HepG2 (cell line): ENCODE results near the gene TMEM167B. TPM values are rescaled to one million over a fixed set of nuclear protein-coding genes. Genes with fewer than 3 reads are reported as not detected.

Experiments used
- ATAC-seq: fragments of 200-7000 bp; cut with Tn5 transposase; 3 replicates; pipeline ENCODE4 v1.9.1; 2020; ENCODE audit warnings: mild to moderate bottlenecking, moderate library complexity
- BruUV-seq: library from RNA; stranded (reverse); fragments of 400-500 nt; replicated peaks from 2 replicates; lab custom pipeline; 2021; lab: Mats Ljungman, UMichigan
- CTCF ChIA-PET: fragments of 300-600 bp; formaldehyde crosslinking; extraction: SDS; loops from one replicate; lab custom pipeline; 2021; ENCODE audit warnings: low total read pairs, inconsistent platforms, low intra/inter-chr PET ratio; lab: Yijun Ruan, JAX
- POLR2A ChIA-PET: fragments of 350-600 bp; sonication (Branson Sonifier 250); formaldehyde crosslinking; loops from one replicate; lab custom pipeline; 2020; ENCODE audit warnings: antibody characterized with exemption, inconsistent platforms; lab: Yijun Ruan, JAX
- DNase-seq: peaks from one replicate; pipeline ENCODE4 v3.0.0-alpha.2; 2015; ENCODE audit warnings: low spot score
- FAIRE-seq: peaks from 3 replicates; lab custom pipeline; 2011; peaks lifted over from hg19 to GRCh38; lab: Jason Lieb, UNC
- H2AFZ ChIP-seq: one replicate; pipeline ENCODE4 v1.6.1; 2011; ENCODE audit warnings: low read length, inconsistent platforms
- H3K27ac ChIP-seq: fragments of 300-600 bp; 3 replicates; pipeline ENCODE4 v1.8.0; 2011; ENCODE audit warnings: mixed run types, mild to moderate bottlenecking, mixed read lengths, low read length, inconsistent platforms; ENCODE audit not compliant: insufficient read depth; ENCODE audit errors: extremely low read length
- H3K27me3 ChIP-seq, 2 experiments: fragments of 200-600 bp in 1 of 2; 2 replicates in 1 of 2; 3 replicates in 1 of 2; pipeline versions ENCODE4 v1.6.0 to v1.8.0; 2011; ENCODE audit warnings: low read length in 2 of 2, mild to moderate bottlenecking in 2 of 2, moderate library complexity in 2 of 2, inconsistent platforms in 1 of 2; ENCODE audit not compliant: insufficient read depth in 2 of 2, control insufficient read depth in 1 of 2
- H3K36me3 ChIP-seq, 2 experiments: fragments of 200-600 bp in 1 of 2; replicated peaks in 1 of 2; 2 replicates in 1 of 2; 3 replicates in 1 of 2; pipeline versions ENCODE4 v1.5.1 to v1.8.0; 2011; ENCODE audit warnings: low read length in 2 of 2, inconsistent platforms in 1 of 2; ENCODE audit not compliant: insufficient read depth in 2 of 2, control insufficient read depth in 1 of 2
- H3K4me1 ChIP-seq: 2 replicates; pipeline ENCODE4 v1.5.1; 2012; ENCODE audit warnings: low read length, inconsistent platforms; ENCODE audit not compliant: insufficient read depth
- H3K4me2 ChIP-seq: 2 replicates; pipeline ENCODE4 v1.6.0; 2011; ENCODE audit warnings: low read depth, low read length, inconsistent platforms
- H3K4me3 ChIP-seq, 3 experiments: fragments of 200-600 bp in 1 of 3; sonication (generic), shearing (Covaris generic) in 1 of 3; replicated peaks in 1 of 3; 2 replicates each; pipeline ENCODE4 v1.5.1; 2011 to 2016; ENCODE audit warnings: low read length in 3 of 3, inconsistent platforms in 2 of 3, low read depth in 2 of 3, mild to moderate bottlenecking in 2 of 3, control low read depth in 1 of 3, mixed read lengths in 1 of 3; ENCODE audit not compliant: insufficient read depth in 1 of 3
- H3K79me2 ChIP-seq: one replicate; pipeline ENCODE4 v1.6.1; 2011; ENCODE audit warnings: low read length, inconsistent platforms; ENCODE audit not compliant: insufficient read depth
- H3K9ac ChIP-seq: 2 replicates; pipeline ENCODE4 v1.6.0; 2011; ENCODE audit warnings: mild to moderate bottlenecking, low read depth, low read length, inconsistent platforms; ENCODE audit not compliant: insufficient read depth
- H3K9me3 ChIP-seq: 2 replicates; pipeline ENCODE4 v1.5.1; 2012; ENCODE audit warnings: mild to moderate bottlenecking, low read length
- H4K20me1 ChIP-seq: 2 replicates; pipeline ENCODE4 v1.6.0; 2011; ENCODE audit warnings: inconsistent platforms, mild to moderate bottlenecking, low read length, moderate library complexity; ENCODE audit not compliant: insufficient read depth
- HES4 ChIP-seq: sonication (generic); formaldehyde crosslinking; IDR thresholded peaks from 2 replicates; pipeline ENCODE4 v1.9.0; 2021; ENCODE audit warnings: mild to moderate bottlenecking, missing genetic modification reagents, borderline replicate concordance
- HNRNPH1 ChIP-seq: fragments of 200-400 bp; formaldehyde crosslinking; optimal IDR thresholded peaks from 2 replicates; pipeline ENCODE3; 2017; ENCODE audit warnings: mild to moderate bottlenecking, low read depth, low read length
- HNRNPUL1 ChIP-seq: fragments of 200-400 bp; formaldehyde crosslinking; IDR thresholded peaks from 2 replicates; pipeline ENCODE4 v1.6.1; 2017; ENCODE audit warnings: low read depth, mild to moderate bottlenecking, low read length, moderate library complexity
- JDP2 ChIP-seq: sonication (generic); formaldehyde crosslinking; IDR thresholded peaks from 2 replicates; pipeline ENCODE4 v1.8.1; 2022; ENCODE audit warnings: missing genetic modification reagents, borderline replicate concordance
- NFKB2 ChIP-seq: sonication (generic); formaldehyde crosslinking; IDR thresholded peaks from 2 replicates; pipeline ENCODE4 v1.4.0; 2020; ENCODE audit warnings: missing genetic modification reagents, borderline replicate concordance
- TCF12 ChIP-seq, 2 experiments: fragments of 450-650 bp in 1 of 2; sonication (generic) in 1 of 2; formaldehyde crosslinking in 1 of 2; IDR thresholded peaks; 2 replicates each; pipeline versions ENCODE4 v1.6.1 to v1.8.0; 2017 to 2022; ENCODE audit warnings: antibody characterized with exemption in 1 of 2, mild to moderate bottlenecking in 1 of 2, missing genetic modification reagents in 1 of 2, moderate library complexity in 1 of 2
- ZNF124 ChIP-seq: sonication (generic); formaldehyde crosslinking; IDR thresholded peaks from 2 replicates; pipeline ENCODE4 v1.4.0; 2020; ENCODE audit warnings: missing genetic modification reagents
- ZNF224 ChIP-seq: sonication (generic); formaldehyde crosslinking; IDR thresholded peaks from 2 replicates; pipeline ENCODE4 v1.5.0; 2020; ENCODE audit warnings: mild to moderate bottlenecking, missing genetic modification reagents
- ZNF441 ChIP-seq: sonication (generic); formaldehyde crosslinking; IDR thresholded peaks from 2 replicates; pipeline ENCODE4 v1.7.0; 2021; ENCODE audit warnings: missing genetic modification reagents, borderline replicate concordance
- ZNF83 ChIP-seq: sonication (generic); formaldehyde crosslinking; IDR thresholded peaks from 2 replicates; pipeline ENCODE4 v1.4.0; 2020; ENCODE audit warnings: missing genetic modification reagents, mild to moderate bottlenecking, borderline replicate concordance
- ZNF841 ChIP-seq: sonication (generic); formaldehyde crosslinking; IDR thresholded peaks from 2 replicates; pipeline ENCODE4 v1.8.1; 2023; ENCODE audit warnings: missing genetic modification reagents, borderline replicate concordance
- WGBS: methylation state at CpG from one replicate; pipeline ENCODE4 v1.1.6; 2017; ENCODE audit warnings: low lambda C conversion rate; 5-methylcytosine and 5-hydroxymethylcytosine counted together
- in situ Hi-C: cut with HindIII; loops from 2 replicates; pipeline ENCODE4 v1.10.0; 2017; ENCODE audit warnings: low pct_unique_long_range_greater_than_20kb; ENCODE audit not compliant: extremely low pct_ligation_motif_present
- intact Hi-C: fragments of 100-400 bp; cut with micrococcal nuclease; formaldehyde crosslinking; loops from one replicate; pipeline ENCODE4 v1.10.0; 2022; ENCODE audit not compliant: unreplicated experiment
- polyA plus RNA-seq, 8 experiments: library from polyadenylated mRNA; depleted of rRNA in 3 of 8; stranded (reverse) in 7 of 8; unstranded in 1 of 8; fragments of >200 nt; fragmentation: Illumina TruSeq in 4 of 8; extraction: Trizol in 4 of 8; gene quantifications; 2 replicates each; pipeline versions ENCODE4 v1.2.1 to v1.2.3, GENCODE V29; 2011 to 2016; ENCODE audit warnings: low read depth in 4 of 8, missing spikeins in 1 of 8, mixed read lengths in 1 of 8; ENCODE audit not compliant: insufficient read depth in 1 of 8
- total RNA-seq, 5 experiments: library from RNA; depleted of rRNA; stranded (reverse); fragments of >200 nt; fragmentation: Illumina TruSeq; extraction: Trizol; gene quantifications; 2 replicates each; pipeline ENCODE4 v1.2.3, GENCODE V29; 2016; ENCODE audit warnings: low read depth in 1 of 5
- TF ChIP-seq, protein P1 (sequence below): sonication (generic); formaldehyde crosslinking; IDR thresholded peaks from 2 replicates; pipeline ENCODE4 v1.5.0; 2020; ENCODE audit warnings: mild to moderate bottlenecking, missing genetic modification reagents
- TF ChIP-seq, protein P2 (sequence below), 2 experiments: sonication (generic) in 1 of 2; formaldehyde crosslinking in 1 of 2; IDR thresholded peaks; 2 replicates each; pipeline versions ENCODE4 v1.4.0 to v1.6.1; 2018 to 2020; ENCODE audit warnings: missing genetic modification reagents in 2 of 2, borderline replicate concordance in 1 of 2, low read depth in 1 of 2, mild to moderate bottlenecking in 1 of 2, missing biosample characterization in 1 of 2
- TF ChIP-seq, protein P3 (sequence below): sonication (generic); formaldehyde crosslinking; IDR thresholded peaks from 2 replicates; pipeline ENCODE4 v1.5.0; 2020; ENCODE audit warnings: missing genetic modification reagents
- TF ChIP-seq, protein P4 (sequence below): sonication (generic); formaldehyde crosslinking; IDR thresholded peaks from 2 replicates; pipeline ENCODE4 v1.4.0; 2020; ENCODE audit warnings: low read depth, mild to moderate bottlenecking, missing genetic modification reagents
- TF ChIP-seq, protein P5 (sequence below): IDR thresholded peaks from 2 replicates; pipeline ENCODE4 v1.6.1; 2016; ENCODE audit warnings: mild to moderate bottlenecking, missing biosample characterization, missing genetic modification reagents

Gene TMEM167B
- total and polyA plus RNA-seq, 2 of the 13 experiments (the other 11 are each of a cell fraction or from before 2014, with no cell fraction given): 9.5 to 22.4 TPM

DNA sequence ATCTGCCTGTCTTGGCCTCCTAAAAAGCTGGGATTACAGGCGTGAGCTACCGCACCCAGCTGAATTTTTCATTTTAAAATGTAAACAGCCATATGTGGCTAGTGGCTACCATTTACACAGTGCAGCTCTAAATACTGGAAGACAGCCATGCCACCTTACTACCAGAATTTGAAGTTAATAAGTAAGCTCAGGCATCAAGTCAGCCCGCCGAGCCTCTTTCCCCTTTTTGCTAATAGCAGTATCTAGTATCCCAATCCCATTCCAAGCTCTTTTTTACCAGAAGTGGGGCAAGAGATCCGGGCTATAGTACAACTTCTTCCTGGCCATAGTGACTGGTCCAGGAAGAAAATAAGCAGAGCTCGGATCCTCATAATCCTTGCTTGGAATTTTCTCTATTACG lies 29.9 kb upstream of the TMEM167B start:
- DNase-seq: no peak
- H3K9me3 ChIP-seq: no peaks in the 10 kb centered on the region
- ChIA-PET POLR2A (interaction anchor here (0.8 to 1.3 kb wide), 3 partner anchors 9 to 19 kb away, joined by 3 read pairs; partner anchors contain the start of genes TAF13 and WDR47), CTCF (no interaction called here)
- H3K27ac ChIP-seq: no peak overlapping the region
- H4K20me1 ChIP-seq: no peaks in the 10 kb centered on the region
- no TSS peak for BruUV-seq
- no peaks in the 10 kb centered on the region for H3K27me3 ChIP-seq
- H3K36me3 ChIP-seq: peaks cover 0 to 13% of the 10 kb centered on the region in 2 experiments; a peak in 2 of 5 replicates
- H3K9ac ChIP-seq: no peak overlapping the region
- peaks cover 9% of the 10 kb centered on the region; the same call in 1 of the 2 replicates for H3K4me1 ChIP-seq
- H3K4me3 ChIP-seq: no peak overlapping the region
- FAIRE-seq: no peak
- in situ Hi-C loops (no loop called here), intact Hi-C loops (no loop called here)
- WGBS: 60% methylated on average over 7 of the region's 7 CpGs
- peak overlapping the region; percentile 15 for H2AFZ ChIP-seq
- H3K79me2 ChIP-seq: no peaks in the 10 kb centered on the region
- ATAC-seq: peak; percentile 29; the same call in 1 of the 3 replicates
- H3K4me2 ChIP-seq: no peak overlapping the region
- TF ChIP-seq, protein P1, sequence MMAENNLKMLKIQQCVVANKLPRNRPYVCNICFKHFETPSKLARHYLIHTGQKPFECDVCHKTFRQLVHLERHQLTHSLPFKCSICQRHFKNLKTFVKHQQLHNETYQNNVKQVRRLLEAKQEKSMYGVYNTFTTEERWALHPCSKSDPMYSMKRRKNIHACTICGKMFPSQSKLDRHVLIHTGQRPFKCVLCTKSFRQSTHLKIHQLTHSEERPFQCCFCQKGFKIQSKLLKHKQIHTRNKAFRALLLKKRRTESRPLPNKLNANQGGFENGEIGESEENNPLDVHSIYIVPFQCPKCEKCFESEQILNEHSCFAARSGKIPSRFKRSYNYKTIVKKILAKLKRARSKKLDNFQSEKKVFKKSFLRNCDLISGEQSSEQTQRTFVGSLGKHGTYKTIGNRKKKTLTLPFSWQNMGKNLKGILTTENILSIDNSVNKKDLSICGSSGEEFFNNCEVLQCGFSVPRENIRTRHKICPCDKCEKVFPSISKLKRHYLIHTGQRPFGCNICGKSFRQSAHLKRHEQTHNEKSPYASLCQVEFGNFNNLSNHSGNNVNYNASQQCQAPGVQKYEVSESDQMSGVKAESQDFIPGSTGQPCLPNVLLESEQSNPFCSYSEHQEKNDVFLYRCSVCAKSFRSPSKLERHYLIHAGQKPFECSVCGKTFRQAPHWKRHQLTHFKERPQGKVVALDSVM (CRISPR knock-in tag): no peak
- TF ChIP-seq, protein P2, sequence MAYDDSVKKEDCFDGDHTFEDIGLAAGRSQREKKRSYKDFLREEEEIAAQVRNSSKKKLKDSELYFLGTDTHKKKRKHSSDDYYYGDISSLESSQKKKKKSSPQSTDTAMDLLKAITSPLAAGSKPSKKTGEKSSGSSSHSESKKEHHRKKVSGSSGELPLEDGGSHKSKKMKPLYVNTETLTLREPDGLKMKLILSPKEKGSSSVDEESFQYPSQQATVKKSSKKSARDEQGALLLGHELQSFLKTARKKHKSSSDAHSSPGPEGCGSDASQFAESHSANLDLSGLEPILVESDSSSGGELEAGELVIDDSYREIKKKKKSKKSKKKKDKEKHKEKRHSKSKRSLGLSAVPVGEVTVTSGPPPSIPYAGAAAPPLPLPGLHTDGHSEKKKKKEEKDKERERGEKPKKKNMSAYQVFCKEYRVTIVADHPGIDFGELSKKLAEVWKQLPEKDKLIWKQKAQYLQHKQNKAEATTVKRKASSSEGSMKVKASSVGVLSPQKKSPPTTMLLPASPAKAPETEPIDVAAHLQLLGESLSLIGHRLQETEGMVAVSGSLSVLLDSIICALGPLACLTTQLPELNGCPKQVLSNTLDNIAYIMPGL (CRISPR knock-in tag; IDR thresholded peaks at IDR 0.05; ENCODE audit: borderline replicate concordance in 1 of 2, low read depth in 1 of 2): no peak
- no peak for TF ChIP-seq ZNF83
- no peak for TF ChIP-seq HNRNPH1
- TF ChIP-seq, protein P3, sequence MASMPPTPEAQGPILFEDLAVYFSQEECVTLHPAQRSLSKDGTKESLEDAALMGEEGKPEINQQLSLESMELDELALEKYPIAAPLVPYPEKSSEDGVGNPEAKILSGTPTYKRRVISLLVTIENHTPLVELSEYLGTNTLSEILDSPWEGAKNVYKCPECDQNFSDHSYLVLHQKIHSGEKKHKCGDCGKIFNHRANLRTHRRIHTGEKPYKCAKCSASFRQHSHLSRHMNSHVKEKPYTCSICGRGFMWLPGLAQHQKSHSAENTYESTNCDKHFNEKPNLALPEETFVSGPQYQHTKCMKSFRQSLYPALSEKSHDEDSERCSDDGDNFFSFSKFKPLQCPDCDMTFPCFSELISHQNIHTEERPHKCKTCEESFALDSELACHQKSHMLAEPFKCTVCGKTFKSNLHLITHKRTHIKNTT (CRISPR knock-in tag): no peak
- no peak for TF ChIP-seq HNRNPUL1
- TF ChIP-seq TCF12 (IDR thresholded peaks at IDR 0.05): no peak
- no peak for TF ChIP-seq TCF12 (CRISPR knock-in tag; IDR thresholded peaks at IDR 0.05)
- TF ChIP-seq ZNF124 (CRISPR knock-in tag): no peak
- TF ChIP-seq JDP2 (CRISPR knock-in tag): no peak
- TF ChIP-seq, protein P4, sequence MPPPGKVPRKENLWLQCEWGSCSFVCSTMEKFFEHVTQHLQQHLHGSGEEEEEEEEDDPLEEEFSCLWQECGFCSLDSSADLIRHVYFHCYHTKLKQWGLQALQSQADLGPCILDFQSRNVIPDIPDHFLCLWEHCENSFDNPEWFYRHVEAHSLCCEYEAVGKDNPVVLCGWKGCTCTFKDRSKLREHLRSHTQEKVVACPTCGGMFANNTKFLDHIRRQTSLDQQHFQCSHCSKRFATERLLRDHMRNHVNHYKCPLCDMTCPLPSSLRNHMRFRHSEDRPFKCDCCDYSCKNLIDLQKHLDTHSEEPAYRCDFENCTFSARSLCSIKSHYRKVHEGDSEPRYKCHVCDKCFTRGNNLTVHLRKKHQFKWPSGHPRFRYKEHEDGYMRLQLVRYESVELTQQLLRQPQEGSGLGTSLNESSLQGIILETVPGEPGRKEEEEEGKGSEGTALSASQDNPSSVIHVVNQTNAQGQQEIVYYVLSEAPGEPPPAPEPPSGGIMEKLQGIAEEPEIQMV: no peak
- no peak for TF ChIP-seq NFKB2 (CRISPR knock-in tag)
- no peak for TF ChIP-seq ZNF224 (CRISPR knock-in tag)
- TF ChIP-seq, protein P5, sequence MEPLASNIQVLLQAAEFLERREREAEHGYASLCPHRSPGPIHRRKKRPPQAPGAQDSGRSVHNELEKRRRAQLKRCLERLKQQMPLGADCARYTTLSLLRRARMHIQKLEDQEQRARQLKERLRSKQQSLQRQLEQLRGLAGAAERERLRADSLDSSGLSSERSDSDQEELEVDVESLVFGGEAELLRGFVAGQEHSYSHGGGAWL: no peak
- TF ChIP-seq ZNF841 (CRISPR knock-in tag): no peak
- no peak for TF ChIP-seq HES4 (CRISPR knock-in tag)
- no peak for TF ChIP-seq ZNF441 (CRISPR knock-in tag)
